HG02852 (cell line): Measurements from ENCODE around the gene AAMDC.
"Not testable (repeated sequence)": the region's sequence is repeated elsewhere in the genome, so short reads cannot be mapped to it uniquely, and the experiment has no call there.

ENCODE experiments used
- ATAC-seq: cut with Tn5 transposase; IDR thresholded peaks from one replicate; pipeline ENCODE4 v1.9.1; 2021; ENCODE audit warnings: mild to moderate bottlenecking, moderate library complexity; ENCODE audit not compliant: unreplicated experiment

AAMDC gene

DNA sequence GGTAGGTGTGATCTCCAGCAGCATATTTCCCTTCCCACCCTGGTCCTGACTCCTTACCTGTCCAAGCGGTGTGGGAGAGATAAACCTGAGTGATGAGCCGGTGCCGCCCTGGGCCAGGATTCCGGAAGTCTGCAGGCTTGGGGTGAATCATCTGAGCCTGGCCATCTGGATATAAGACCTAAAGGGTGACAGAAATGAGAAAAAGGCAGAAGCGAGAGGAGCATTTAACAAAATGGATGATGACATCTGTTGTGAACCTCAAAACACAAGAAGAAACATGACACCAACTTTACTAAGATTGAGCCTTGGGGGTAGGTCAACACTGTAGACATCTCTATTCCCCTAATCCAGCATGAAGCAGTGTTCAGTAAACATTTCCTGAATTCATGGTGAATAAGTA lies 62.8 kb downstream of the AAMDC start:
- ATAC-seq = no peak

GRCh38 chr11:77884186-77884828 lies 63.4 kb downstream of the AAMDC start:
- ATAC-seq = no peak

DNA sequence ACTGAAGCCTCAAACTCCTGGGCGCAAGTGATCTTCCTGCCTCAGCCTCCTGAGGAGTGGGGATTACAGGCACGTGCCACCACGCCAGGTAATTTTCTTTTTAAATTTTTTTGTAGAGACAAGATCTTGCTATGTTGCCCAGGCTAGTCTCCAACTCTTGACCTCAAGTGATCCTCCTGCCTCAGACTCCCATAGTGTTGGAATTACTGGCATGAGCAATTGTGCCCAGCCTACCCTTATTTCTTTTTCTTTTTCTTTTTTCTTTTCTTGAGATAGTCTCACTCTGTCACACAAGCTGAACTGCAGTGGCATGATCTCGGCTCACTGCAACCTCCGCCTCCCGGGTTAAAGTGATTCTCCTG lies 63.9 kb downstream of the AAMDC start:
- no peak for ATAC-seq

DNA sequence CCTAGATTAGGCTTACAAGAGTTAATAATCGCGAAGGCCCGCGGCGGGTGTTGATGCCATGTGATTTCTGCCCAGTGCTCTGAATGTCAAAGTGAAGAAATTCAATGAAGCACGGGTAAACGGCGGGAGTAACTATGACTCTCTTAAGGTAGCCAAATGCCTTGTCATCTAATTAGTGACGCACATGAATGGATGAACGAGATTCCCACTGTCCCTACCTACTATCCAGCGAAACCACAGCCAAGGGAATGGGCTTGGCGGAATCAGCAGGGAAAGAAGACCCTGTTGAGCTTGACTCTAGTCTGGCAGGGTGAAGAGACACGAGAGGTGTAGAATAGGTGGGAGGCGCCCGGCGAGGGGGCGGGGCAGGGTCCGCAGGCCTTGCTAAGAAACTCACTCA lies 65.5 kb downstream of the AAMDC start:
- no peak for ATAC-seq

GRCh38 chr11:77889045-77889444 lies 68.1 kb downstream of the AAMDC start:
- ATAC-seq = not testable (repeated sequence)

GRCh38 chr11:77890100-77890614 lies 69.2 kb downstream of the AAMDC start:
- ATAC-seq = not testable (repeated sequence)

DNA sequence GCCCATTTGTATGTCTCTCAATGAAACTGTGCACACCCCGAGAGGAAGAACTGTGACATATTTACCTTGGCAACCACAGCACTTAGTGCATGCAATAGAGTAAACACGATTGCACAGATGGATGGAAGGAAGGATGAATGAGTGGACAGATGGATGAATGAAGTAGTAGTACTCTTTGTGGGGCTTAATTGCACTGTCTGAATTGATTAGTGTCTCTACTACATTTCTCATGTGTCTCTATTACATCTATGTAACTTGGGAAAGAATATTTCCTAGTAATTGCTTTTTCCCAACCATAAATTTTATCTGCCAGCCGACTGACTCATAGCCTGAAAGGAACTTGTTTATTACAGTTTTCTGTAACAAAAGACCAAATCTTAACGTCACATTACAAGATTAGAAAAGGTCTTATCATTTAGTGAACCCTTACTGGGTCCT lies 69.7 kb downstream of the AAMDC start:
- ATAC-seq = not testable (repeated sequence)

GRCh38 chr11:77891256-77891655 lies 70.3 kb downstream of the AAMDC start:
- ATAC-seq = not testable (repeated sequence)

DNA sequence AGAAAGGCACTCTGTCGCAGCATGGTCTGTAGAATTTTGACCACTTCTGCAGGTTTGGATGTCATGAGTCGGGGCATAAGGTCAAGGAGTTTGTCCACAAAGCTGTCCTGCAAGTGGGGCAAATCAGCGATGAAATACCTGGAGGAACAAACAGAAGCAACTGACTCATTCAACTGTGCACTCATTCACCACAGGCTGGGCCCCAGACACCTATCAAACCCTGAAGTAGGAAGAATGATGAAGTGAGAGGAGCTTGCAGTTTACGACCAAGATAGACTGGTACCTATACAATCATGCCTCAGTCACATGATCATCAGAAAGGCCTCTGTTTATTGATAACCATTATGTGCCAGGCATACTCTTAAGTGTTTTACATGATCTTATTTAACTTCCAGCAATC lies 70.8 kb downstream of the AAMDC start:
- not testable (repeated sequence) for ATAC-seq

DNA sequence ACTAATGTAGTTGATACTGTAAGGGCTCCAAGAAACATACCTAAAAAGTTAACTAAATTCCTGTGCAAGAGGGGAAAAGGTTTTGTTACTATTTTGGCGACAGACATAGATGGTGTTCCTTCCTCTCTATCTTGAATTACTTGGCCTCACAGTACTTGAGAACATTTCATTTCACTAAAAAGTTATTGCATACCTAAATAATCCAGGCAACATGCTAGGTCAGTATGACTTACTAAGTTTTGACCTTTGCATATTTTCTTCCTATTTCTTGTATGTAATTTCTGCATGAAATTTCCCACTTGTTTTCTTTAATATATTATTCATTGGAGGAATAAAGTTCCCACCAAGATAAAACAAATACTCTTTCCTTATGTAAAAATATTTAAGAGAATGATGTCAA lies 74.0 kb downstream of the AAMDC start:
- not testable (repeated sequence) for ATAC-seq

DNA sequence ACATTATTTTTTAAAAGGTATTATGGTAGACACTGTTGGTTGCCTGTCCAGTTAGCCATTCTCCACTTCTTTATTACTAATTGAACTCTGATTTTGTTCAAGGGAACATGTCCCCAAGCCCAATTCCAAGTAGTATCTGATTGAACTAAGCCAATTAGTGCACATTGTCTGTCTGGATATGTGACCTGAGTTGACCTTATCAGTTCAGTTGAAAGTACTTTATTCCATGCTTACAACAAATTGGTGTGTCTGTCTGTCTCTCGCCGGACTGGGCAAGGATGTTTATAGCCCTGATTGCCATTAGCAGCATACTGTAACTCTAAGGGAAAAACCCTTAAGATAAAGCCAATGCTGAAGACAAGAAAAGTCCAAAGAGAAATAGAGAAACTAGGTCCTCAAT lies 87.9 kb downstream of the AAMDC start:
- no peak for ATAC-seq

DNA sequence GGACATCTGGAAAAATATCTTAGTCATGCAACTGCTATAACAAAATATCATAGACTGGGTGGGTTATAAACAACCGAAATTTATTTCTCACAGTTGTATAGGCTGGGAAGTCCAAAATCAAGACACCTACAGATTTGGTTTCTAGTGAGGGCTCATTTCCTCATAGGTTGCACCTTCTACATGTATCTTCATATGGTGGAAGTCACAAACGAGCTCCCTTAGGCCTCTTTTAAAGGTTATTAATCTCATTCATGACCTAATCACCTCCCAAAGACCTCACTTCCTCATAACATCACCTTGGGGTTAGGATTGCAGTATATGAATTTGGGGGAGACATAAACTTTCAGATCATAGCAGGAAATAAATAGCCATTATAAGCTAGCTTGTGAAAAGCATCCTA lies 88.3 kb downstream of the AAMDC start:
- ATAC-seq = no peak

- not testable (repeated sequence) for ATAC-seq
Observed at GRCh38 chr11:77910828-77911227, 89.9 kb downstream of the AAMDC start.

DNA sequence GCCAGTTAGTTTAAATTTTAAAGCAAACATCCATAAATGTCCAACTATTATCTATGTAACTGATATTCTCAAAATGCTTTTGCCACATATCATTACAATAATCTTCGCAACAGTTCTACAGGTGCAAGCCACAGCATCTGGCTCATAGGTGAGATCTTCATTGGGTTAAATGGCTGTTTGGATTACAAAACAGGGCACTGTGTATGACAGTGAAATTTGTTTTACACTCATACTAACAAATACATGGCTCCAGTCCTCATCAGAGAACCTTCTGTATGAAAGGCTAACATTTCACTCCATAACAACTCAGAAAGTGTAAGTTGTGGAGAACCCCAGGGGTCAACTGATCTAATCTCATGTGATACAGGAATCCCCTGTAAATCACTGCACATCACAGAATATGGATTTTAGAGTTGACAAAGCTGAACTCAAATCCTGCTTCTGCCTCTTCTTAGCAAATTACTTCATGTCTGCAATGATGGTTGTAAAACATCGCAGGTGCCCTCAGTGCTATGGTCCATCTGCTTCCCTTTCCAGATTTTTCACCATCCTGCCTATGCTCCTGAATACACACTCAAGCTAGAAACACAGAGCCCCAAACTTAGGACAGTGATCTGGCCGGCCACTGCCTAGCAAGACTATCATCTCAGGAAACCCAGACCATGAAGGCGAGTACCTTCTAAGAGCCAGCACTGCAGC lies 92.8 kb downstream of the AAMDC start:
- not testable (repeated sequence) for ATAC-seq

DNA sequence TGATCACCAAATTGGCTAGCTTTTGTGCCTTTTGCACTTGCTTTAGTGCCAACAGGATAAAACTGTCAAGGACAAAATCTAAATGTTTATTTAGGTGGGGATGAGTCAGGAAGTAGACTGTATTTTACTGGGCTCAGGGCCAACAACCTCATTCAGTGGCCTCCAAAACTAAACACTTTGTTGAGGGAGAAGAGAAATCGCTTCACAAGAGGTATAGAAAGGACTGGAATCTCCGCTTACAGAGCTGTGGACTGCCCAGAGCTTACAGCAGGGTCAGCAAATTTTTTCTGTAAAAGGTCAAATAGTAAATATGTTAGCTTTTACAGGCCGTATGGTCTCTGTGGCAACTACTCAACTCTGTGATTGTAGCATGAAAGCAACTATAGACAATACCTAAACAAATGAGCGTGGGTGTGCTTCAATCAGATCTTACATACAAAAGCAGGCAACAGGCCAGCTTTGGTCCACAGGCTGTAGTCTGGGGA lies 93.4 kb downstream of the AAMDC start:
- not testable (repeated sequence) for ATAC-seq

- not testable (repeated sequence) for ATAC-seq
Observed at GRCh38 chr11:77917713-77918112, 96.8 kb downstream of the AAMDC start.
